HG03159 (cell line): Measurements from ENCODE around the gene CEACAM16.
"Not testable (repeated sequence)": the region's sequence is repeated elsewhere in the genome, so short reads cannot be mapped to it uniquely, and the experiment has no call there.

Source experiments
- ATAC-seq: cut with Tn5 transposase; IDR thresholded peaks from one replicate; pipeline ENCODE4 v1.9.1; 2021; ENCODE audit warnings: mild to moderate bottlenecking, moderate library complexity; ENCODE audit not compliant: unreplicated experiment

The CEACAM16 gene

GRCh38 chr19:44702551-44703176 is 3.7 kb downstream of the CEACAM16 start:
- ATAC-seq, result no peak

- no peak for ATAC-seq
These were observed 4.6 kb downstream of the CEACAM16 start for GRCh38 chr19:44703336-44704078.

DNA sequence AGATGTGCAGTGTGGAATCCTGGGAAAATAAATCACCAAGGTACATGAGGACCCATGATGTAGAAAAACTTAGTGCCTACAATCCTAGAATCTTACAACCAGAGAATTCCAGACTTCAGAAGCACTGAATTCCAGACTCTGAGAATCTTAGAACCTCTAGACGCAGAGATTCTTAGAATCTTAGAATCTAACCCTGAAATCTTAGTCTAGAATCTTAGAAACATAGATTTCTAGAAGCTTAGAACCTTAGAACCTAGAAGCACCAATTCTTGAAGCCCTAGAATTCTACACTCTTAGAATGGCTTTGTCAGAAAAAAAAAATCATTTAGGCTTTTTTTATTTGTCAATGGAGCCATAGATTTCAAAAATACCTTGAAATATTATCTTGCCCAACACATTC is 6.0 kb downstream of the CEACAM16 start:
- ATAC-seq, result no peak

GRCh38 chr19:44705502-44706010 is 6.6 kb downstream of the CEACAM16 start:
- no peak for ATAC-seq

GRCh38 chr19:44706506-44707236 is 7.7 kb downstream of the CEACAM16 start:
- ATAC-seq, result no peak

GRCh38 chr19:44707794-44708193 is 8.8 kb downstream of the CEACAM16 start:
- no peak for ATAC-seq

- no peak for ATAC-seq
These were observed 10.0 kb downstream of the CEACAM16 start for GRCh38 chr19:44708940-44709339.

- not testable (repeated sequence) for ATAC-seq
These were observed 10.7 kb downstream of the CEACAM16 start for GRCh38 chr19:44709434-44710266.

DNA sequence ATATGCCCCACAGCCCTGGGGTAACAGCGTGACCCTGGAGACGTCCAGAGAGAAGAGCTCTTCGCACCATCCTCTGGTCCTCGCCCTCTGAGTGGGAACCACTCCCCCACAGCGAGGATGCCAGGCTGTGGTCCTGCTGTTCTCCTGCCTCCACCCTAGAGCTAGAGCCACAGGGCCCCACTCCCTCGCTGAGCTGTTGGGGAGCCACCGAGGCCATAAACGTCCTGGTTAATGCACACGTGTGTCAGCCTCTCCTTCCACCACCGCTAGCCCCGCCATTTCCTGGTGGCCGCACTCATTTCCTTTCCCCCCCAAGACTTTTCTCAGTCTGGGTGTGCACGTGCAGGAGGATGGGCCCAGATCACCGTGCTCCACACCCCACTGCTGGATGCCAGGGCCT is 11.5 kb downstream of the CEACAM16 start:
- no peak for ATAC-seq

DNA sequence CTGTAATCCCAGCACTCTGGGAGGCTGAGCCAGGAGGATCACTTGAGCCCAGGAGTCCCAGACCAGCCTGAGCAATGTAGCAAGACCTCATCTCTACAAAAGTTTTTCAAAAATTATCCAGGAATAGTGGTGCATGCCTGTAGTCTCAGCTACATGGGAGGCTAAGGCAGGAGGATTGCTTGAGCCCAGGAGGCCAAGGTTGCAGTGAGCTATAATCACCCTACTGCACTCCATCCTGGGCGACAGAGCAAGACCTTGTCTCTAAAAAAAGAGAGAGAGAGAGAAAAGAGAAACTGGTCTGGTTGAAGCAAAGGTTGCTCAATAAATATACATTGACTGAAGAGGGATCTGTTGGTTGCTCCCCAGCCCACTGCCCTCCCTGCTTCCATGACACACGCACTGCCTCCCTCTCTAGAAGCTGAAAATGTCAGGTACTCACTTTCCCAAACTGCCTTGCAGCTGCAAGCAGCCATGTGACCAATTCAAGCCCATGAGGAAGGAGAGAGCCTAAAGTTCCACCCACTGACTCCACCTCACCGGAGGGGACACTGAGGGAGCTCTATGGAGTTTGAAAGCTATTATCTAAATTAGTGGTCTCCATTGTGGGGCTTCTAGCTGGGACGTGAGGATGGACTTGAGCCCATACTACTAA is 14.0 kb downstream of the CEACAM16 start:
- ATAC-seq, result no peak

DNA sequence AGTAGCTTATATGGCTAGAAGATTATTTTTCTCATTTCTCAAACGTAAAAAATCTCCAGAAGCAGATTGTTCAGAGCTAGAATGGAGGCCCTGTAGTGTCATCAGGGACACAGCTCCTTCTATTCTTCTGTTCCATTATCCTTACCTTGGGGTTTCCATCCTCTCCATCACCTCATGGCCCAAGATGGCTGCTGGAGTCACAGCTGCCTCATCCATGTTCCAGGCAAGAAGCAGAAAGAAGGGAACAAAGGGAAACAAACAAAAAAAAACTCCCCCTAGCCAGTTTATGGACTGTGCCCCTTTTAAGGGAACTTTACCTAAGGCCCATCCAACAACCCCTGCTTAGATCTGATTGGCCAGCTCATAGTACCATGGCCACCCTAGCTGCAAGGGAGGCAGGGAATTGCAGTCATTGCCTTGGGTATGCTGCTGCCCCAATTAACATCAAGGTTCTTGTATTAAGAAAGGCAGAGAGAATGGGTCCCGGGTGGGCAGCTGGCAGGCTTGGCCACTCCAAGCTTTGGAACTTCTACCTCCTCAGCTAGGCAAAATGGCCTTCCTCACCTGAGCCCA is 15.7 kb downstream of the CEACAM16 start:
- ATAC-seq, result no peak

DNA sequence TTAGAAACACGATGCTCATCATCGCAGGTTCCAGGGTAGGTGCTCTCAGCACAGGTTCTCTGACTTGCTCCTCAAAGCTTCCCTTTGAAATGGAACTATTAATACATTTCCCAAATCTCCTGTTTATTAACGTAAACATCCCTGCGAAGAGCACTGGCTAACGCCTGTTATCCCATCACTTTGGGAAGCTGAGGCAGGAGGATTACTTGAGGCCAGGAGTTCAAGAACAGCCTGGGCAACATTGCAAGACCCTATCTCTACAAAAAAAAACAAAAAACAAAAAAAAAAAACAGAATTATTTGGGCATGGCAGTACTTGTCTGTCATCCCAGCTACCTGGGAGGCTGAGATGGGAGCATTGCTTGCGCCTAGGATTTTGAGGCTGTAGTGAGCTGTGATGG is 18.7 kb downstream of the CEACAM16 start:
- ATAC-seq, result no peak

DNA sequence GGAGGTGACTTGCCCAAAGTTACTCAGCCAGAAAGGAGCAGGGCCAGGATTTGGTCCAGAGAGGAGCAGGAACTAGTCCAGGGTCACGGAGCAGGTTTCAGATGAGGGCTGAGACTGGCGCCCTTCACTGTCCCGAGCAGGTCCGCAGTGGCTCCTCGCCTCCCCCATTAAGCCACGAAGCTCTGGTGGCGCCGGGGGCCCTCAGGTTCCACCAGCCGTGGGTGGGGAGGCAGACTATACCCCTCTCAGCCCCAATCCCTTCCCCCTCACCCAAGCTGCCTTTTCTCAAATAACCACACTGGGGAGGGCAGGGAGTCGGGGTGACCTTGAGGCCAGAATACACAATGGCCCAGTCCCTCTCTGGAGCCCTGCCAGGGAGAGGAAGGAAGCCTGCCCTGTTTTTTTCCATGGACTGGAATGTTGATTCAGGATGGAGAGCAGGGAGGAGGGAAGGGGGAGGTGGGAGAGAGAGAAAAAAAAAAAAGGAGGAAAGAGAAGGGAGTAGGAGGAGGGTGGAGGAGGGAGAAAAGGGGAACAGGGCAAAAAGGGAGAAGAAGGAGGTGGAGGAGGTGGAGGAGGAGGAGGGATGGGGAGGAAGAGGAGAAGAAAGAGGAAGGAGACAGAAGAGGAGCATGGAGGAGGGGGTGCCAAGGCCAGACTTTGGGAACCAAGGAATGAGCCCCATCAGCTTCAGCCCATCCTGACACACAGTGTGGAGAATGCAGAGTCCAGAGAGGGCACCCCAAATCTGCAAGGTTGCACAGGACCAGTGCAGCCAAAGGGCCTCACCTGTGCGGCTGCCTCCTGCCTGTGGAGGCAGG is 19.7 kb downstream of the CEACAM16 start:
- ATAC-seq, result no peak

DNA sequence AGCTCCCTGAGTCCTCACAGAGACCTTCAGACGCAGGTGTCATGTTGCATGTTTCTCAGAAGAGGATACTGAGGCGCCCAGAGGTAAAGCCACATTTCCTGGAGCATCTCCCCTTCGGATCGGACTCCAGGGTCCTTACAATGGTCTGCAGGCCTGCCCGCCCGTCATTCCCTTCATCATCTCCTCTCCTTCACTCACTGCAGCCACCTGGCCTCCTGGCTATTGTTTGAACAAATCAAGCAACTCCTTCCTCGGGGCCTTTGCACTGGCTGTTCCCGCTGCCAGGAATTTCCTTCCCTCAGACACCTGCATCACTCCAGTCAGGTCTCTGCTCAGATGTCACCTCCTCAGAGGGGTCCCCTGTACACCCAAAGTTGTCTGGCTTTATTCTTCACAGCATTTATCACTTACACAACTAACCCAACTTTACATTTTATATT is 20.3 kb downstream of the CEACAM16 start:
- no peak for ATAC-seq

DNA sequence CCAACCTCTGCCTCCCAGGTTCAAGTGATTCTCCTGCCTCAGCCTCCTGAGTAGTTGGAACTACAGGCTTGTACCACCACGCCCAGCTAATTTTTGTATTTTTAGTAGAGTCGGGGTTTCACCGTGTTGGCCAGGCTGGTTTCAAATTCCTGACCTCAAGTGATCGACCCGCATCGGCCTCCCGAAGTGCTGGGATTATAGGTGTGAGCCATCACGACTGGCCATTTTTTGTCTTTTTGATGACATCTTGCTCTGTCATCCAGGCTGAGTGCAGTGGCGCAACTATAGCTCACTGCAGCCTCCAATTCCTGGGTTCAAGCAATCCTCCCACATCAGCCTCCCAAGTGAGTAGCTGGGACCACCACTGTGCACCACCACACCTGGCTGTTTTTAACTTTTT is 21.4 kb downstream of the CEACAM16 start:
- ATAC-seq, result not testable (repeated sequence)

DNA sequence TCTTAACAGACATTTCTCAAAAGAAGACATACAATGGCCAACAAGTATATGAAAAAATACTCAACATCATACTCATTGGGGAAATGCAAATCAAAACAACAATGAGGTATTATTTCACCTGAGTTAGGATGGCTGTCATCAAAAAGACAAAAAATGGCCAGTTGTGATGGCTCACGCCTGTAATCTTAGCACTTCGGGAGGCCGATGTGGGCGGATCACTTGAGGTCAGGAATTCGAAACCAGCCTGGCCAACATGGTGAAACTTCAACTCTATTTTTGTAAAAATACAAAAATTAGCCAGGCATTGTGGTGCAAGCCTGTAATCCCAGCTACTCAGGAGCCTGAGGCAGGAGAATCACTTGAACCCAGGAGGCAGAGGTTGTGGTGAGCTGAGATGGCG is 22.0 kb downstream of the CEACAM16 start:
- ATAC-seq, result no peak

DNA sequence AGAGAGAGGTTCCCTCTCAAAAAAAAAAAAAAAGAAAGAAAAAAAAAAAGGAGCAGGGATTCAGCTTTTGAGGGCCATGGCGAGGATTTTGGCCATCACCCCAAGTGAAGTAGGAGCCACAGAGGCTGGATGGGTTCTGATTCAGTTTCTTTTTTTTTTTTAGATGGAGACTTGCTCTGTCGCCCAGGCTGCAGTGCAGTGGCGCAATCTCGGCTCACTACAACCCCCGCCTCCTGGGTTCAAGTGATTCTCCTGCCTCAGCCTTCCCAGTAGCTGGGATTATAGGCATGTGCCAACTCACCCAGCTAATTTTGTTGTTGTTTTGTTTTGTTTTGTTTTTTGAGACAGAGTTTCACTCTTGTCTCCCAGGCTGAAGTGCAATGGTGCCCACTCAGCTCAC is 22.4 kb downstream of the CEACAM16 start:
- ATAC-seq, result not testable (repeated sequence)

- ATAC-seq, result no peak
These were observed 23.5 kb downstream of the CEACAM16 start for GRCh38 chr19:44722131-44723121.
